Thymus (tissue), 11 donors: Measurements from ENCODE around the gene MYH13. TPM values are rescaled to one million over a fixed set of nuclear protein-coding genes. Genes with fewer than 3 reads are reported as not detected.

ENCODE experiments used
- DNase-seq, 9 donors: peaks; one replicate each; pipeline ENCODE4 v3.0.0-alpha.2; 2013; ENCODE audit warnings: low spot score in 9 of 9, low read depth in 6 of 9, missing footprints in 1 of 9
- H3K27ac ChIP-seq, 2 donors: one replicate each; pipeline ENCODE4 v1.5.1; 2013; ENCODE audit warnings: control low read depth in 1 of 2, low read depth in 1 of 2, low read length in 1 of 2, mild to moderate bottlenecking in 1 of 2, moderate library complexity in 1 of 2
- H3K27me3 ChIP-seq, 2 donors: one replicate each; pipeline ENCODE4 v1.5.1; 2013; ENCODE audit warnings: low read length in 1 of 2; ENCODE audit not compliant: control insufficient read depth in 2 of 2, insufficient read depth in 1 of 2
- H3K36me3 ChIP-seq, 2 donors: one replicate each; pipeline ENCODE4 v1.5.1; 2013; ENCODE audit warnings: low read length in 1 of 2, mild to moderate bottlenecking in 1 of 2, moderate library complexity in 1 of 2; ENCODE audit not compliant: control insufficient read depth in 2 of 2, insufficient read depth in 2 of 2
- H3K4me1 ChIP-seq, 2 donors: one replicate each; pipeline ENCODE4 v1.5.1; 2013; ENCODE audit warnings: low read length in 2 of 2; ENCODE audit not compliant: control insufficient read depth in 2 of 2, insufficient read depth in 2 of 2
- H3K4me3 ChIP-seq, 2 donors: one replicate each; pipeline ENCODE4 v1.5.1; 2013; ENCODE audit warnings: low read length in 2 of 2, control low read depth in 1 of 2, mild to moderate bottlenecking in 1 of 2
- H3K9me3 ChIP-seq, 2 donors: one replicate each; pipeline ENCODE4 v1.5.1; 2013; ENCODE audit warnings: low read length in 1 of 2, mild to moderate bottlenecking in 1 of 2; ENCODE audit not compliant: control insufficient read depth in 2 of 2, insufficient read depth in 1 of 2
- WGBS: extraction: QIAGEN DNeasy Blood & Tissue Kit; methylation state at CpG from one replicate; pipeline ENCODE4 v1.1.7; 2013; 5-methylcytosine and 5-hydroxymethylcytosine counted together
- polyA plus RNA-seq: library from polyadenylated mRNA; stranded (reverse); fragments of 200-250 nt; gene quantifications from one replicate; pipeline ENCODE4 v1.2.3, GENCODE V29; 2013
- total RNA-seq: library from RNA; stranded (reverse); fragments of 120-200 nt; gene quantifications from one replicate; pipeline ENCODE4 v1.2.4, GENCODE V29; 2013
- donor health status: healthy.

Gene MYH13
- total and polyA plus RNA-seq, 2 donors = under 0.01 to 0.07 TPM

- WGBS = 64% methylated on average over 11 of the region's 11 CpGs
- Histone ChIP-seq H3K36me3 (no peaks in the 10 kb centered on the region), H3K27ac (no peak overlapping the region), H3K4me3 (no peak overlapping the region), H3K4me1 (no peaks in the 10 kb centered on the region), H3K9me3 (no peaks in the 10 kb centered on the region), H3K27me3 (no peaks in the 10 kb centered on the region)
- peak in 1 of 9 donors; percentile 13 for DNase-seq
Observed at GRCh38 chr17:10251212-10251948, 121.4 kb downstream of the MYH13 start.

Other genes starting within 250 kb of the MYH13 start
- gene GAS7, start 174.4 kb downstream of the MYH13 start, total RNA-seq = 9.7 TPM
- gene GAS7, start 174.4 kb downstream of the MYH13 start, polyA plus RNA-seq = 4.3 TPM
- 1.2 TPM for gene MYH8, start 48.9 kb upstream of the MYH13 start, total RNA-seq
- 1.4 TPM for gene MYH8, start 48.9 kb upstream of the MYH13 start, polyA plus RNA-seq
- gene MYH4, start 96.6 kb upstream of the MYH13 start, total RNA-seq = 0.05 TPM
- gene MYH4, start 96.6 kb upstream of the MYH13 start, polyA plus RNA-seq = 0.09 TPM
- under 0.01 TPM for gene MYH1, start 145.5 kb upstream of the MYH13 start, total RNA-seq
- 0.23 TPM for gene MYH1, start 145.5 kb upstream of the MYH13 start, polyA plus RNA-seq
- 0.09 TPM for gene MYH2, start 176.7 kb upstream of the MYH13 start, total RNA-seq
- gene MYH2, start 176.7 kb upstream of the MYH13 start, polyA plus RNA-seq = 0.18 TPM